ENCODE data around the gene LBR.

LBR gene

DNA sequence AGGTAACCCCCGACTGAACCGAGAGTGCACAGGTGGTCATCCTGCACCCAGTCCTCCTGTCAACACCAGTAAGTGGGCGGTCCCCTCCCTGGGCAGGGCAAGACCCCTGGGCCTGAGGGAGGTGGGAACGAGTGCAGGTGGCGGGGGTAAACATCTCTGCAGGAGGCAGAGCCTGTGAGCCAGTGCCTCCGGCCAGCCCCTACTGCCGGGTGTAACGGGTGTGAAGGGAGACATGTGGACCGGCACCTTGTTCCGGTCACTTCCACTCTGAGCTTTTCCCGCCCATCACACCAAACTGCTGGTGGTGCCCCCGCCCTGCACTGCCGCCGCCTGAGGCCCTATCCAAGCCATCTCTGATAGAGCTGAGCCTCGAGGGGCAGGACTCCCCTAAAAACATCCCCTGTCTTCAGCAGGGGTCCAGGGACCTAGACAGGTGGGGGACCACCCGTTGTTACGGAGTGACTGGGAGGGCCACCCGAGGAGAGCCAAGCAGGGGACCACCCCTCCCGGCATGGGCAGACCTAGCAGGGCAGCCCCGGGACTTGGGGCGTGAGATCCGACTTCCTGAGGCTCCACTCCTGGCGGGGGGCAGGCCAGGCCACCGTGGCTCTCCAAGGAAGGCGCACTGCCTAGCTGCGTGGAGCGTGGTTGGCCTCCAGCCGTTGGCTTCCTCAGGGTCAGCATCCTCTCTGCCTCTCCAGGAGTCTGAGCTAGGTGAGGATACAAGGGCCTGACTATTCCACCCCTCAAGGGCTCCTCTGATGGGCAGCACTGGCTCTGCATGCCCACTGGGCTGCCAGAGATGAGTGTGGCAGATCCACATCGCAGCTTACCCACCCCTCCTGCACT is 43.8 kb upstream of the LBR start:
- no peak overlapping the region for H3K4me3 ChIP-seq (ENCODE audit: control insufficient read depth, low read depth, low read length)
- DNase-seq (ENCODE audit: low read depth) = no peak
- TF ChIP-seq, protein P1, sequence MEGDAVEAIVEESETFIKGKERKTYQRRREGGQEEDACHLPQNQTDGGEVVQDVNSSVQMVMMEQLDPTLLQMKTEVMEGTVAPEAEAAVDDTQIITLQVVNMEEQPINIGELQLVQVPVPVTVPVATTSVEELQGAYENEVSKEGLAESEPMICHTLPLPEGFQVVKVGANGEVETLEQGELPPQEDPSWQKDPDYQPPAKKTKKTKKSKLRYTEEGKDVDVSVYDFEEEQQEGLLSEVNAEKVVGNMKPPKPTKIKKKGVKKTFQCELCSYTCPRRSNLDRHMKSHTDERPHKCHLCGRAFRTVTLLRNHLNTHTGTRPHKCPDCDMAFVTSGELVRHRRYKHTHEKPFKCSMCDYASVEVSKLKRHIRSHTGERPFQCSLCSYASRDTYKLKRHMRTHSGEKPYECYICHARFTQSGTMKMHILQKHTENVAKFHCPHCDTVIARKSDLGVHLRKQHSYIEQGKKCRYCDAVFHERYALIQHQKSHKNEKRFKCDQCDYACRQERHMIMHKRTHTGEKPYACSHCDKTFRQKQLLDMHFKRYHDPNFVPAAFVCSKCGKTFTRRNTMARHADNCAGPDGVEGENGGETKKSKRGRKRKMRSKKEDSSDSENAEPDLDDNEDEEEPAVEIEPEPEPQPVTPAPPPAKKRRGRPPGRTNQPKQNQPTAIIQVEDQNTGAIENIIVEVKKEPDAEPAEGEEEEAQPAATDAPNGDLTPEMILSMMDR (conservative IDR thresholded peaks at IDR 0.05; ENCODE audit: control insufficient read depth, insufficient read depth, low read depth, low read length) = no peak

DNA sequence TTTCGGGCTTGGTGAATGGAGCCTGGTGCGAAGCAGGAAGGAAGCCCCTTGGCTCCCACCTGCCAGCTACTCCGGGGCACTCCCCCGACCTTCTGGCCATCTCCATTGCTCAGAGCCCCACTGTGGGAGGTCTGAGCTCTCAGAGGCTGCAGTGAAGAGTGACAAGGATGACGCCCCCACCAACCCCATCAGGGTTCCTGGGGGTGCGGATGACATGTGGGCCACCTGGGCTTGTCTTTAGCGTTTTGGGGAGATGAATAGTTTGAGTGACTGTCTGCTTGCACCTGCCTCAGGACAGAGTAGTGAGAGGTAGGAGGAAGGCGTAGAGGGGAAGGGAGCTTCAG is 43.2 kb upstream of the LBR start:
- TF ChIP-seq, protein P1 (conservative IDR thresholded peaks at IDR 0.05; ENCODE audit: control insufficient read depth, insufficient read depth, low read depth, low read length) = no peak
- no peak overlapping the region for H3K4me3 ChIP-seq (ENCODE audit: control insufficient read depth, low read depth, low read length)
- no peak for DNase-seq (ENCODE audit: low read depth)

DNA sequence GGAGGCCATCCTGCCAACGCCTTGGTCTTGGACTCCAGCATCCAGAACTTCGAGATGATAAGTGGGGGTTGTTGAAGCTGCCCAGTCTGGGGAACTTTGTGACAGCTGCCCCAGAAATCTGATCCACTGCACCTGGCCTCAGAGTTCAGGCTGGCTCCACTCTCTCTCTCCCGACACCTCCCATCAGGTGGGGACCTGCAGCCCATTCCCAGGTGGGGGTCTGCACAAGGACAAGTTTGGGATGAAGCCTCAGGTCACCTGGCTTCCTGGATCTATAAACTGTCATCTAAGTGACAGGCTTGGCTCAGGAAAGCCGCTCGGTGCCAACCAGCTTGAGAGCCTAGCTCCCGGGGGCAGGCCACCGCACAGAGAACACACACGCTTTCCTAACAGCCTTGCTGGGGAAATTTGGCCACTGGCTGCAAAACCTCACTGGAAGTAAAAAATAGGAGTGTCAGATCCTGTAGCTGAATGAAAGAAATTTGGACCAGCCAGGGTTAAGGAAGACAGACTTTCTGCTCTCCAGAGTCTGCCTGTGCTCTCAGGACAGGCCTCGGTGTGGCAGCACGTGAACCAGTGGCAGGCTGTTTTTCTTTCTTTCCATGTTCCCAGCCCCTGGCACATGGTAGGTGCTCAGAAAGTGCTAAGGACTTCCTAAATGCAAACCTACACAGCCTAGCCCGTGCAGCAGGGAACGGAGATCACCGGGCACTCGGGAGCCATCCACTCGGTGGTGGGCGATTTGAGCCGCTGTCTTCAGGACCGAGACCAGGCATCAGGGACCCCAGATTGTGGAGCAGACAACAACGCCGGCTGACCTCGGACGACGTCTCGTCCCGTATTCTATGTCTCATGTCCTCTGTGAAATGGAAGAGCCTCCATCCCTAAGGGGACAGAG is 42.6 kb upstream of the LBR start:
- no peak overlapping the region for H3K4me3 ChIP-seq (ENCODE audit: control insufficient read depth, low read depth, low read length)
- TF ChIP-seq, protein P1 (conservative IDR thresholded peaks at IDR 0.05; ENCODE audit: control insufficient read depth, insufficient read depth, low read depth, low read length) = no peak
- DNase-seq (ENCODE audit: low read depth) = no peak

DNA sequence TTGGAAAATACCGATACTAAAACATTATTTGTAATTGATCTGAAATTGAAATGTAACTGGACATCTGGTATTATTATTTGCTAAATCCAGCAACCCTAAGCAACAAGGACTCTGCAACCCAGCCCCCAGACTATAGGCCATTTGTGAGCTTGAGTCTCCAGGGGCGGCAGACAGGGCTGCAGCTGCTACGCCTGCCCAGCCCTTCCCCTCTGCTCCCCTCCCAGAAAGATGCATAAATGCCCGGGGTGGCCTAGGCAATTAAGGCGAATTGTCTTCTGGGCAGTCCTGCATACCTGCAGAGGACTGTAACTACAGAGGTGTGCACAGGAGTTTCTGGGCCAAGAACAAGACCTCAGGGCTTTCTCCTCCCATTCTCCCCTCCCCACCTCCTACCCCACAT is 41.2 kb upstream of the LBR start:
- TF ChIP-seq, protein P1 (conservative IDR thresholded peaks at IDR 0.05; ENCODE audit: control insufficient read depth, insufficient read depth, low read depth, low read length) = no peak
- no peak for DNase-seq (ENCODE audit: low read depth)
- H3K4me3 ChIP-seq (ENCODE audit: control insufficient read depth, low read depth, low read length) = no peak overlapping the region

DNA sequence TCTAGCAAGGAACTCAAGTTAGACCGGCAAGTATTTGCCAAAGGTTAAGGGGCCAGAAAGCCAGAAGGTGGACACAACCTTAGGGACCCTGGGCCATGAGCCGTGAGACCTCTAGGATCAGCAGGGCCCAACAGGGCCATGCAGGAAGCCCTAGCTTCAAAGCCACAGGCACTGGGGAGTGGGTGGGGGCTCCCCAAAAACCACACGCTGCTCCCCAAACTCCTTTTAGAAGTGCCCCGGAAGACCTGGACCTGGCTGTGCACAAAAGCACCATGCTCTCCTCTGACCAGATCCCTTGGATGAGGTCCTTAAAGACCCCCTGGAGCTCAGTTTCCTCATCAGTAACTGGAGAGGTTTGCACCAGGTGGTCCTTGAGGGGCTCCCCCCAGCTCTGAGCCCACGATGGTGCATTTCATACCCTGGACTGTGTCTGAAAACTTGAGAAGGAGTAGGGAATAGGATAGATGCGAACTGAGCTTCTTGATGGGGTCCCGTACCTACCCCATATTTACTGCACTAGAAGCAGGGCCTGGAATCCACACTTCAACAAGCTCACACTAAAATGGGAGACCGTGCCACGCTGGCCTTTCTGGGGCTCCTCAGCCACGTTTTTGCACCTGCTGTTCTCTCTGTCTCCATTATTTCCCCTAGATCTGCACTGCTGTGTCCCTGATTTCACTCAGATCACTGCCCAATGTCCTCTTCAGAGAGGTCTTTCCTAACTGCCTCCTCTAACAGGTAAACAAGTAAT is 40.6 kb upstream of the LBR start:
- H3K4me3 ChIP-seq (ENCODE audit: control insufficient read depth, low read depth, low read length) = no peak overlapping the region
- no peak for DNase-seq (ENCODE audit: low read depth)
- TF ChIP-seq, protein P1 (conservative IDR thresholded peaks at IDR 0.05; ENCODE audit: control insufficient read depth, insufficient read depth, low read depth, low read length) = no peak

Data from fibroblast of mammary gland (primary cell).